Sigmoid colon (tissue), 7 donors: ENCODE data around the gene HEATR9. TPM values are rescaled to one million over a fixed set of nuclear protein-coding genes. Genes with fewer than 3 reads are reported as not detected.

Source experiments
- DNase-seq: peaks from one replicate; pipeline ENCODE4 v3.0.0-alpha.2; 2019
- H3K27ac ChIP-seq, 4 donors: fragments of 200-600 bp; sonication (generic); one replicate each; pipeline ENCODE4 v1.5.1; 2016 to 2019; ENCODE audit warnings: mild to moderate bottlenecking in 1 of 4
- H3K27me3 ChIP-seq, 3 donors: fragments of 200-600 bp; sonication (generic); one replicate each; pipeline ENCODE4 v1.5.1; 2019; ENCODE audit warnings: mild to moderate bottlenecking in 1 of 3
- H3K36me3 ChIP-seq, 4 donors: fragments of 200-600 bp; sonication (generic); one replicate each; pipeline ENCODE4 v1.5.1; 2016 to 2019
- H3K4me1 ChIP-seq, 4 donors: fragments of 200-600 bp; sonication (generic); one replicate each; pipeline ENCODE4 v1.5.1; 2017 to 2019
- H3K4me3 ChIP-seq, 4 donors: fragments of 200-600 bp; sonication (generic); one replicate each; pipeline ENCODE4 v1.5.1; 2017 to 2019; ENCODE audit warnings: mild to moderate bottlenecking in 2 of 4, moderate library complexity in 1 of 4
- H3K9me3 ChIP-seq, 4 donors: fragments of 200-600 bp in 3 of 4; sonication (generic) in 3 of 4; one replicate each; pipeline versions ENCODE4 v1.5.1 to v1.6.1; 2013 to 2019
- CTCF ChIP-seq, 4 experiments: fragments of 450-650 bp in 3 of 4; fragments of 200-600 bp in 1 of 4; IDR thresholded peaks; one replicate each; pipeline ENCODE4 v1.5.1; 2016 to 2019; ENCODE audit warnings: antibody characterized with exemption in 4 of 4, mild to moderate bottlenecking in 3 of 4, moderate library complexity in 2 of 4
- EP300 ChIP-seq, 4 donors: sonication (generic); formaldehyde crosslinking; IDR thresholded peaks; one replicate each; pipeline ENCODE4 v1.6.1; 2017; ENCODE audit warnings: antibody characterized with exemption in 4 of 4
- POLR2A ChIP-seq, 2 donors: fragments of 450-650 bp; IDR thresholded peaks; one replicate each; pipeline ENCODE4 v1.6.1; 2016; ENCODE audit warnings: antibody characterized with exemption in 2 of 2, mild to moderate bottlenecking in 2 of 2, moderate library complexity in 2 of 2
- POLR2AphosphoS5 ChIP-seq, 4 donors: sonication (generic); formaldehyde crosslinking; IDR thresholded peaks; one replicate each; pipeline ENCODE4 v1.6.1; 2017; ENCODE audit warnings: antibody characterized with exemption in 4 of 4
- WGBS, 2 donors: extraction: QIAGEN DNeasy Blood & Tissue Kit; methylation state at CpG; one replicate each; pipeline ENCODE4 v1.1.7; 2013; 5-methylcytosine and 5-hydroxymethylcytosine counted together
- intact Hi-C: fragments of 100-400 bp; cut with DNase I; formaldehyde crosslinking; loops from one replicate; pipeline ENCODE4 v1.15.1; 2023
- polyA plus RNA-seq, 3 donors: library from polyadenylated mRNA; stranded (reverse); fragments of 200-250 nt; gene quantifications; one replicate each; pipeline ENCODE4 v1.2.3, GENCODE V29; 2013
- total RNA-seq, 4 donors: library from RNA; depleted of rRNA; stranded (reverse); fragments of >200 nt; gene quantifications; one replicate each; pipeline ENCODE4 v1.1.0, GENCODE V29; 2016
- donor health status: healthy with polysubstance abuse.
- donor health status: Bipolar disorder and iron deficiency.
- donor health status: healthy.

Gene HEATR9
- total and polyA plus RNA-seq, 7 donors = 0.06 TPM; not detected in 6

GRCh38 chr17:35821308-35821707, 47.4 kb downstream of the HEATR9 start:
- H3K4me1 ChIP-seq = peaks cover 0 to 29% (median 10%) of the 10 kb centered on the region in 4 donors
- no peaks in the 10 kb centered on the region for H3K9me3 ChIP-seq

GRCh38 chr17:35819455-35819854, 49.2 kb downstream of the HEATR9 start:
- Histone ChIP-seq H3K27ac (peak overlapping the region in 1 of 4 donors; percentile 72), H3K27me3 (no peaks in the 10 kb centered on the region), H3K9me3 (no peaks in the 10 kb centered on the region), H3K4me1 (peaks cover 0 to 47% (median 24%) of the 10 kb centered on the region in 4 donors), H3K4me3 (no peak overlapping the region), H3K36me3 (peaks cover 0 to 70% (median 23%) of the 10 kb centered on the region in 4 donors)
- no peak for TF ChIP-seq POLR2A (IDR thresholded peaks at IDR 0.05)
- TF ChIP-seq POLR2AphosphoS5 (IDR thresholded peaks at IDR 0.05) = no peak
- TF ChIP-seq EP300 (IDR thresholded peaks at IDR 0.05) = no peak
- no peak for TF ChIP-seq CTCF (IDR thresholded peaks at IDR 0.05)
- no peak for DNase-seq
- WGBS, 2 donors = 54 to 72% methylated on average over 1 of the region's 1 CpG
- intact Hi-C loops = no loop called here

More at GRCh38 chr17:35821308-35821707, 47.4 kb downstream of the HEATR9 start:
- WGBS, 2 donors = 94% methylated on average over 2 of the region's 2 CpGs
- Histone ChIP-seq H3K27ac (peak overlapping the region; percentile 8 to 72 (median 30)), H3K36me3 (peaks cover 0 to 84% (median 26%) of the 10 kb centered on the region in 4 donors), H3K4me3 (no peak overlapping the region), H3K27me3 (no peaks in the 10 kb centered on the region)
- TF ChIP-seq POLR2A (IDR thresholded peaks at IDR 0.05) (no peak), POLR2AphosphoS5 (IDR thresholded peaks at IDR 0.05) (no peak), CTCF (IDR thresholded peaks at IDR 0.05) (no peak), EP300 (IDR thresholded peaks at IDR 0.05) (no peak)
- intact Hi-C loops = no loop called here
- DNase-seq = no peak

- H3K9me3 ChIP-seq = no peaks in the 10 kb centered on the region
- no peaks in the 10 kb centered on the region for H3K27me3 ChIP-seq
- H3K27ac ChIP-seq = peak overlapping the region in 1 of 4 donors; percentile 72
- peaks cover 0 to 51% (median 30%) of the 10 kb centered on the region in 4 donors for H3K4me1 ChIP-seq
- H3K4me3 ChIP-seq = no peak overlapping the region
- intact Hi-C loops = no loop called here
- H3K36me3 ChIP-seq = peaks cover 0 to 49% (median 12%) of the 10 kb centered on the region in 4 donors
- DNase-seq = no peak
- TF ChIP-seq POLR2A (IDR thresholded peaks at IDR 0.05) (no peak), CTCF (IDR thresholded peaks at IDR 0.05) (no peak), EP300 (IDR thresholded peaks at IDR 0.05) (no peak), POLR2AphosphoS5 (IDR thresholded peaks at IDR 0.05) (no peak)
- WGBS, 2 donors = 63 to 75% methylated on average over 1 of the region's 1 CpG
Observed at GRCh38 chr17:35817196-35817595, 51.5 kb downstream of the HEATR9 start.

- intact Hi-C loops = no loop called here
- WGBS, 2 donors = 83 to 86% methylated on average over 5 of the region's 5 CpGs
- DNase-seq = no peak
- TF ChIP-seq POLR2A (IDR thresholded peaks at IDR 0.05) (no peak), POLR2AphosphoS5 (IDR thresholded peaks at IDR 0.05) (no peak), CTCF (IDR thresholded peaks at IDR 0.05) (no peak), EP300 (IDR thresholded peaks at IDR 0.05) (no peak)
- peaks cover 0 to 45% (median 12%) of the 10 kb centered on the region in 4 donors for H3K36me3 ChIP-seq
- peak overlapping the region in 1 of 4 donors; percentile 72 for H3K27ac ChIP-seq
- H3K27me3 ChIP-seq = no peaks in the 10 kb centered on the region
- peaks cover 0 to 56% (median 35%) of the 10 kb centered on the region in 4 donors for H3K4me1 ChIP-seq
- H3K4me3 ChIP-seq = no peak overlapping the region
- no peaks in the 10 kb centered on the region for H3K9me3 ChIP-seq
Observed at GRCh38 chr17:35816723-35817122, 52.0 kb downstream of the HEATR9 start.

GRCh38 chr17:35812456-35812855, 56.2 kb downstream of the HEATR9 start:
- WGBS, 2 donors = 89 to 91% methylated on average over 5 of the region's 5 CpGs
- no peaks in the 10 kb centered on the region for H3K9me3 ChIP-seq
- TF ChIP-seq POLR2A (IDR thresholded peaks at IDR 0.05) = no peak
- no peak for TF ChIP-seq CTCF (IDR thresholded peaks at IDR 0.05)
- TF ChIP-seq EP300 (IDR thresholded peaks at IDR 0.05) = no peak
- TF ChIP-seq POLR2AphosphoS5 (IDR thresholded peaks at IDR 0.05) = no peak
- no peak overlapping the region for H3K4me3 ChIP-seq
- no peaks in the 10 kb centered on the region for H3K27me3 ChIP-seq
- no peak for DNase-seq
- H3K27ac ChIP-seq = no peak overlapping the region
- peaks cover 0 to 6% (median 0%) of the 10 kb centered on the region in 4 donors for H3K36me3 ChIP-seq
- peaks cover 0 to 64% (median 57%) of the 10 kb centered on the region in 4 donors for H3K4me1 ChIP-seq
- intact Hi-C loops = no loop called here
